HepG2 (cell line): ENCODE measurements around the gene LBX2. TPM values are rescaled to one million over a fixed set of nuclear protein-coding genes. Genes with fewer than 3 reads are reported as not detected.
A peak's percentile ranks its signal among the peaks of the same experiment; 100 is the strongest.

Experiments
- ATF7 ChIP-seq, 2 experiments: fragments of 450-650 bp in 1 of 2; sonication (generic) in 1 of 2; formaldehyde crosslinking in 1 of 2; IDR thresholded peaks; 2 replicates each; pipeline versions ENCODE4 v1.4.0 to v1.6.1; 2016 to 2020; ENCODE audit warnings: antibody characterized with exemption in 1 of 2, mild to moderate bottlenecking in 1 of 2, missing genetic modification reagents in 1 of 2
- ATRX ChIP-seq: sonication (generic); formaldehyde crosslinking; IDR thresholded peaks from 2 replicates; pipeline ENCODE4 v1.4.0; 2020; ENCODE audit warnings: missing genetic modification reagents, borderline replicate concordance
- DNMT3B ChIP-seq: conservative IDR thresholded peaks from 2 replicates; pipeline ENCODE4 v1.6.1; 2016; ENCODE audit warnings: missing biosample characterization, control low read depth
- GABPA ChIP-seq, 2 experiments: IDR thresholded peaks; 2 replicates each; pipeline ENCODE4 v1.6.1; 2011 to 2016; ENCODE audit warnings: low read depth in 2 of 2, low read length in 1 of 2, missing biosample characterization in 1 of 2, missing genetic modification characterization in 1 of 2
- GATA4 ChIP-seq: sonication (generic); IDR thresholded peaks from 2 replicates; pipeline ENCODE4 v1.6.1; 2016; ENCODE audit warnings: antibody characterized with exemption, low read depth, borderline replicate concordance
- GFI1 ChIP-seq: sonication (generic); formaldehyde crosslinking; IDR thresholded peaks from 2 replicates; pipeline ENCODE4 v1.5.0; 2020; ENCODE audit warnings: missing genetic modification reagents, mild to moderate bottlenecking, borderline replicate concordance
- HMG20B ChIP-seq: conservative IDR thresholded peaks from 2 replicates; pipeline ENCODE4 v1.6.1; 2016; ENCODE audit warnings: missing genetic modification reagents, missing compliant biosample characterization
- HNRNPL ChIP-seq: fragments of 200-400 bp; formaldehyde crosslinking; IDR thresholded peaks from 2 replicates; pipeline ENCODE4 v1.6.1; 2017; ENCODE audit warnings: mild to moderate bottlenecking, low read depth, low read length
- KAT2B ChIP-seq: fragments of 150-350 bp; IDR thresholded peaks from 2 replicates; pipeline ENCODE4 v1.6.1; 2014; ENCODE audit warnings: low read depth, low read length, borderline replicate concordance
- NCOA1 ChIP-seq: sonication (generic); formaldehyde crosslinking; IDR thresholded peaks from 2 replicates; pipeline ENCODE4 v1.9.0; 2021; ENCODE audit warnings: missing genetic modification reagents
- NR2F1 ChIP-seq, 2 experiments: fragments of 450-650 bp in 1 of 2; formaldehyde crosslinking in 1 of 2; IDR thresholded peaks; 2 replicates each; pipeline versions ENCODE4 v1.5.0 to v1.6.1; 2016 to 2020; ENCODE audit warnings: mild to moderate bottlenecking in 1 of 2, missing compliant biosample characterization in 1 of 2, missing genetic modification reagents in 1 of 2, moderate library complexity in 1 of 2
- PHF20 ChIP-seq: sonication (generic); formaldehyde crosslinking; IDR thresholded peaks from 2 replicates; pipeline ENCODE4 v1.5.0; 2020; ENCODE audit warnings: mild to moderate bottlenecking, missing genetic modification reagents
- PHF5A ChIP-seq: IDR thresholded peaks from one replicate; pipeline ENCODE4 v1.6.1; 2018; ENCODE audit warnings: low read depth, missing genetic modification reagents; ENCODE audit not compliant: unreplicated experiment
- RFXANK ChIP-seq: IDR thresholded peaks from 2 replicates; pipeline ENCODE4 v1.6.1; 2016
- RXRA ChIP-seq: sonication (generic); formaldehyde crosslinking; IDR thresholded peaks from 2 replicates; pipeline ENCODE4 v1.5.1; 2020; ENCODE audit warnings: missing genetic modification reagents
- SIX1 ChIP-seq: sonication (generic); formaldehyde crosslinking; IDR thresholded peaks from 2 replicates; pipeline ENCODE4 v1.4.0; 2020; ENCODE audit warnings: missing genetic modification reagents, borderline replicate concordance
- SNAI1 ChIP-seq: sonication (generic); formaldehyde crosslinking; IDR thresholded peaks from 2 replicates; pipeline ENCODE4 v1.5.0; 2020; ENCODE audit warnings: mild to moderate bottlenecking, missing genetic modification reagents, borderline replicate concordance
- SRF ChIP-seq: IDR thresholded peaks from 2 replicates; pipeline ENCODE4 v1.6.1; 2011; ENCODE audit warnings: mild to moderate bottlenecking, low read depth, low read length, moderate library complexity
- TAF15 ChIP-seq: fragments of 200-400 bp; formaldehyde crosslinking; IDR thresholded peaks from one replicate; pipeline ENCODE4 v1.6.1; 2018; ENCODE audit warnings: mild to moderate bottlenecking, low read depth, low read length; ENCODE audit not compliant: poor library complexity, severe bottlenecking
- ZC3H13 ChIP-seq: sonication (generic); formaldehyde crosslinking; IDR thresholded peaks from 2 replicates; pipeline ENCODE4 v1.8.1; 2023; ENCODE audit warnings: mild to moderate bottlenecking, missing genetic modification reagents, moderate library complexity
- ZNF33B ChIP-seq: sonication (generic); formaldehyde crosslinking; IDR thresholded peaks from 2 replicates; pipeline ENCODE4 v1.5.1; 2020; ENCODE audit warnings: mild to moderate bottlenecking, missing genetic modification reagents
- ZNF501 ChIP-seq: sonication (generic); formaldehyde crosslinking; IDR thresholded peaks from 2 replicates; pipeline ENCODE4 v1.5.1; 2020; ENCODE audit warnings: mild to moderate bottlenecking, moderate library complexity, missing genetic modification reagents
- ZNF749 ChIP-seq: sonication (generic); formaldehyde crosslinking; IDR thresholded peaks from 2 replicates; pipeline ENCODE4 v1.8.0; 2022; ENCODE audit warnings: mild to moderate bottlenecking, missing genetic modification reagents, moderate library complexity, borderline replicate concordance
- ZNF841 ChIP-seq: sonication (generic); formaldehyde crosslinking; IDR thresholded peaks from 2 replicates; pipeline ENCODE4 v1.8.1; 2023; ENCODE audit warnings: missing genetic modification reagents, borderline replicate concordance
- ZNF878 ChIP-seq: sonication (generic); formaldehyde crosslinking; IDR thresholded peaks from 2 replicates; pipeline ENCODE4 v1.8.1; 2023; ENCODE audit warnings: mild to moderate bottlenecking, missing genetic modification reagents, moderate library complexity
- polyA plus RNA-seq, 8 experiments: library from polyadenylated mRNA; depleted of rRNA in 3 of 8; stranded (reverse) in 7 of 8; unstranded in 1 of 8; fragments of >200 nt; fragmentation: Illumina TruSeq in 4 of 8; extraction: Trizol in 4 of 8; gene quantifications; 2 replicates each; pipeline versions ENCODE4 v1.2.1 to v1.2.3, GENCODE V29; 2011 to 2016; ENCODE audit warnings: low read depth in 4 of 8, missing spikeins in 1 of 8, mixed read lengths in 1 of 8; ENCODE audit not compliant: insufficient read depth in 1 of 8
- total RNA-seq, 5 experiments: library from RNA; depleted of rRNA; stranded (reverse); fragments of >200 nt; fragmentation: Illumina TruSeq; extraction: Trizol; gene quantifications; 2 replicates each; pipeline ENCODE4 v1.2.3, GENCODE V29; 2016; ENCODE audit warnings: low read depth in 1 of 5
- TF ChIP-seq, protein P1 (sequence below): sonication (generic); formaldehyde crosslinking; IDR thresholded peaks from 2 replicates; pipeline ENCODE4 v1.4.0; 2020; ENCODE audit warnings: mild to moderate bottlenecking, missing genetic modification reagents

The LBX2 gene
- total and polyA plus RNA-seq, 2 of the 13 experiments (the other 11 are each of a cell fraction or from before 2014, with no cell fraction given) = 6.4 to 8.1 TPM

- TF ChIP-seq PHF20 (CRISPR knock-in tag) (no peak), DNMT3B (no peak), HMG20B (CRISPR knock-in tag) (0 out of 2 replicates have a peak, but pooled peaks have one; percentile 8), SIX1 (no peak), SNAI1 (no peak), ZNF501 (peak; percentile 29; the same call in 1 of the 2 replicates), NR2F1 (CRISPR knock-in tag; IDR thresholded peaks at IDR 0.05) (peak; percentile 72 to 75; a peak in 3 of 4 replicates), GABPA (IDR thresholded peaks at IDR 0.05; ENCODE audit: low read depth, low read length) (no peak), GABPA (CRISPR knock-in tag; IDR thresholded peaks at IDR 0.05; ENCODE audit: low read depth) (no peak), RXRA (CRISPR knock-in tag) (peak; percentile 11; the same call in 1 of the 2 replicates), RFXANK (CRISPR knock-in tag) (no peak), ZNF33B (CRISPR knock-in tag) (peak; percentile 48; the same call in 1 of the 2 replicates), KAT2B (no peak), GFI1 (CRISPR knock-in tag) (no peak; the same call in 1 of the 2 replicates), HNRNPL (peak; percentile 87), TAF15 (peak; percentile 41), PHF5A (peak; percentile 52), ZNF841 (CRISPR knock-in tag) (no peak), ATRX (CRISPR knock-in tag) (no peak), ATF7 (IDR thresholded peaks at IDR 0.05) (no peak), ATF7 (CRISPR knock-in tag; IDR thresholded peaks at IDR 0.05) (no peak), SRF (no peak), ZC3H13 (CRISPR knock-in tag) (peak; percentile 83), ZNF878 (CRISPR knock-in tag) (no peak), NCOA1 (CRISPR knock-in tag) (no peak), ZNF749 (no peak), GATA4 (no peak)
- TF ChIP-seq, protein P1, sequence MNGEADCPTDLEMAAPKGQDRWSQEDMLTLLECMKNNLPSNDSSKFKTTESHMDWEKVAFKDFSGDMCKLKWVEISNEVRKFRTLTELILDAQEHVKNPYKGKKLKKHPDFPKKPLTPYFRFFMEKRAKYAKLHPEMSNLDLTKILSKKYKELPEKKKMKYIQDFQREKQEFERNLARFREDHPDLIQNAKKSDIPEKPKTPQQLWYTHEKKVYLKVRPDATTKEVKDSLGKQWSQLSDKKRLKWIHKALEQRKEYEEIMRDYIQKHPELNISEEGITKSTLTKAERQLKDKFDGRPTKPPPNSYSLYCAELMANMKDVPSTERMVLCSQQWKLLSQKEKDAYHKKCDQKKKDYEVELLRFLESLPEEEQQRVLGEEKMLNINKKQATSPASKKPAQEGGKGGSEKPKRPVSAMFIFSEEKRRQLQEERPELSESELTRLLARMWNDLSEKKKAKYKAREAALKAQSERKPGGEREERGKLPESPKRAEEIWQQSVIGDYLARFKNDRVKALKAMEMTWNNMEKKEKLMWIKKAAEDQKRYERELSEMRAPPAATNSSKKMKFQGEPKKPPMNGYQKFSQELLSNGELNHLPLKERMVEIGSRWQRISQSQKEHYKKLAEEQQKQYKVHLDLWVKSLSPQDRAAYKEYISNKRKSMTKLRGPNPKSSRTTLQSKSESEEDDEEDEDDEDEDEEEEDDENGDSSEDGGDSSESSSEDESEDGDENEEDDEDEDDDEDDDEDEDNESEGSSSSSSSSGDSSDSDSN = peak; percentile 73
Observed at GRCh38 chr2:74512744-74513604, 13.6 kb upstream of the LBX2 start (continued).
